ENCODE measurements around the gene ERBIN.

Gene ERBIN

GRCh38 chr5:66002415-66002814 lies 76.0 kb downstream of the ERBIN start:
- Histone ChIP-seq H3K4me1 (ENCODE audit: control insufficient read depth, insufficient read depth, low read depth, low read length) (no peaks in the 10 kb centered on the region), H2BK12ac (ENCODE audit: low read length in 2 of 2) (no peak overlapping the region), H3K18ac (ENCODE audit: low read depth in 1 of 2, low read length in 2 of 2) (no peak overlapping the region), H3K4me2 (ENCODE audit: low read length, poor library complexity, severe bottlenecking) (no peak overlapping the region), H3K27me3 (ENCODE audit: control insufficient read depth in 1 of 2, insufficient read depth in 1 of 2, low read length in 2 of 2) (no peaks in the 10 kb centered on the region), H3K9ac (ENCODE audit: low read length) (no peak overlapping the region), H2BK120ac (ENCODE audit: low read depth, low read length) (no peak overlapping the region), H3K9me3 (ENCODE audit: control insufficient read depth, low read length) (no peaks in the 10 kb centered on the region), H3K36me3 (ENCODE audit: control insufficient read depth in 1 of 2, insufficient read depth in 2 of 2, low read depth in 1 of 2, low read length in 2 of 2) (peaks cover 9 to 20% of the 10 kb centered on the region in 2 experiments), H4K8ac (ENCODE audit: low read length) (no peak overlapping the region), H3K79me1 (replicated peaks; ENCODE audit: low read length, poor library complexity, severe bottlenecking) (peaks cover 9% of the 10 kb centered on the region), H2BK5ac (ENCODE audit: low read depth, low read length, poor library complexity, severe bottlenecking) (no peak overlapping the region), H3K4ac (ENCODE audit: low read depth in 1 of 2, low read length in 2 of 2) (no peak overlapping the region), H3K23ac (ENCODE audit: low read length in 2 of 2) (no peak overlapping the region), H3K14ac (ENCODE audit: low read length in 2 of 2) (no peak overlapping the region), H4K91ac (ENCODE audit: low read length) (no peak overlapping the region), H2AFZ (ENCODE audit: low read depth, low read length) (no peak overlapping the region), H2AK5ac (ENCODE audit: low read length, severe bottlenecking) (no peak overlapping the region), H2BK15ac (ENCODE audit: low read depth, poor library complexity, severe bottlenecking) (no peak overlapping the region), H3K27ac (ENCODE audit: low read length, poor library complexity, severe bottlenecking) (no peak overlapping the region), H3K4me3 (ENCODE audit: insufficient read depth in 1 of 2, low read depth in 1 of 2, low read length in 2 of 2) (no peak overlapping the region)
- 96% methylated on average over 1 of the region's 2 CpGs for WGBS
- no peak for DNase-seq

- Histone ChIP-seq H3K23ac (ENCODE audit: low read length in 2 of 2) (no peak overlapping the region), H3K18ac (ENCODE audit: low read depth in 1 of 2, low read length in 2 of 2) (no peak overlapping the region), H2AK5ac (ENCODE audit: low read length, severe bottlenecking) (no peak overlapping the region), H4K8ac (ENCODE audit: low read length) (no peak overlapping the region), H2BK5ac (ENCODE audit: low read depth, low read length, poor library complexity, severe bottlenecking) (no peak overlapping the region), H3K4me1 (ENCODE audit: control insufficient read depth, insufficient read depth, low read depth, low read length) (no peaks in the 10 kb centered on the region), H3K36me3 (ENCODE audit: control insufficient read depth in 1 of 2, insufficient read depth in 2 of 2, low read depth in 1 of 2, low read length in 2 of 2) (peaks cover 7 to 19% of the 10 kb centered on the region in 2 experiments), H3K4me3 (ENCODE audit: insufficient read depth in 1 of 2, low read depth in 1 of 2, low read length in 2 of 2) (no peak overlapping the region), H3K79me1 (replicated peaks; ENCODE audit: low read length, poor library complexity, severe bottlenecking) (peaks cover 11% of the 10 kb centered on the region), H3K9ac (ENCODE audit: low read length) (no peak overlapping the region), H3K27ac (ENCODE audit: low read length, poor library complexity, severe bottlenecking) (no peak overlapping the region), H2BK120ac (ENCODE audit: low read depth, low read length) (no peak overlapping the region), H2BK15ac (ENCODE audit: low read depth, poor library complexity, severe bottlenecking) (no peak overlapping the region), H4K91ac (ENCODE audit: low read length) (no peak overlapping the region), H3K14ac (ENCODE audit: low read length in 2 of 2) (no peak overlapping the region), H3K4me2 (ENCODE audit: low read length, poor library complexity, severe bottlenecking) (no peak overlapping the region), H3K4ac (ENCODE audit: low read depth in 1 of 2, low read length in 2 of 2) (no peak overlapping the region), H3K9me3 (ENCODE audit: control insufficient read depth, low read length) (no peaks in the 10 kb centered on the region), H2BK12ac (ENCODE audit: low read length in 2 of 2) (no peak overlapping the region), H3K27me3 (ENCODE audit: control insufficient read depth in 1 of 2, insufficient read depth in 1 of 2, low read length in 2 of 2) (no peaks in the 10 kb centered on the region), H2AFZ (ENCODE audit: low read depth, low read length) (no peak overlapping the region)
- no peak for DNase-seq
- WGBS, result 96% methylated on average over 14 of the region's 14 CpGs
Observed at GRCh38 chr5:66004216-66004615, 77.8 kb downstream of the ERBIN start.

- WGBS, result 100% methylated on average over 2 of the region's 2 CpGs
Observed at GRCh38 chr5:66009277-66009676, 82.9 kb downstream of the ERBIN start.

GRCh38 chr5:66010476-66010875 lies 84.1 kb downstream of the ERBIN start:
- Histone ChIP-seq H3K4me2 (ENCODE audit: low read length, poor library complexity, severe bottlenecking) (no peak overlapping the region), H3K4ac (ENCODE audit: low read depth in 1 of 2, low read length in 2 of 2) (no peak overlapping the region), H3K14ac (ENCODE audit: low read length in 2 of 2) (no peak overlapping the region), H3K27ac (ENCODE audit: low read length, poor library complexity, severe bottlenecking) (no peak overlapping the region), H3K9me3 (ENCODE audit: control insufficient read depth, low read length) (no peaks in the 10 kb centered on the region), H3K36me3 (ENCODE audit: control insufficient read depth in 1 of 2, insufficient read depth in 2 of 2, low read depth in 1 of 2, low read length in 2 of 2) (peaks cover 0 to 33% of the 10 kb centered on the region in 2 experiments), H4K8ac (ENCODE audit: low read length) (no peak overlapping the region), H2BK15ac (ENCODE audit: low read depth, poor library complexity, severe bottlenecking) (no peak overlapping the region), H3K4me1 (ENCODE audit: control insufficient read depth, insufficient read depth, low read depth, low read length) (no peaks in the 10 kb centered on the region), H2AK5ac (ENCODE audit: low read length, severe bottlenecking) (no peak overlapping the region), H4K91ac (ENCODE audit: low read length) (no peak overlapping the region), H2AFZ (ENCODE audit: low read depth, low read length) (no peak overlapping the region), H3K27me3 (ENCODE audit: control insufficient read depth in 1 of 2, insufficient read depth in 1 of 2, low read length in 2 of 2) (no peaks in the 10 kb centered on the region), H3K79me1 (replicated peaks; ENCODE audit: low read length, poor library complexity, severe bottlenecking) (peaks cover 6% of the 10 kb centered on the region), H3K9ac (ENCODE audit: low read length) (no peak overlapping the region), H2BK120ac (ENCODE audit: low read depth, low read length) (no peak overlapping the region), H2BK5ac (ENCODE audit: low read depth, low read length, poor library complexity, severe bottlenecking) (no peak overlapping the region), H3K18ac (ENCODE audit: low read depth in 1 of 2, low read length in 2 of 2) (no peak overlapping the region), H3K23ac (ENCODE audit: low read length in 2 of 2) (no peak overlapping the region), H3K4me3 (ENCODE audit: insufficient read depth in 1 of 2, low read depth in 1 of 2, low read length in 2 of 2) (no peak overlapping the region), H2BK12ac (ENCODE audit: low read length in 2 of 2) (no peak overlapping the region)
- DNase-seq, result no peak

More at GRCh38 chr5:66009277-66009676, 82.9 kb downstream of the ERBIN start:
- no peaks in the 10 kb centered on the region for H3K27me3 ChIP-seq (ENCODE audit: control insufficient read depth in 1 of 2, insufficient read depth in 1 of 2, low read length in 2 of 2)
- H2AFZ ChIP-seq (ENCODE audit: low read depth, low read length), result no peak overlapping the region
- peaks cover 11% of the 10 kb centered on the region for H3K79me1 ChIP-seq (replicated peaks; ENCODE audit: low read length, poor library complexity, severe bottlenecking)
- peaks cover 3 to 27% of the 10 kb centered on the region in 2 experiments for H3K36me3 ChIP-seq (ENCODE audit: control insufficient read depth in 1 of 2, insufficient read depth in 2 of 2, low read depth in 1 of 2, low read length in 2 of 2)
- H3K9me3 ChIP-seq (ENCODE audit: control insufficient read depth, low read length), result no peaks in the 10 kb centered on the region
- H3K4me2 ChIP-seq (ENCODE audit: low read length, poor library complexity, severe bottlenecking), result no peak overlapping the region
- H3K4me1 ChIP-seq (ENCODE audit: control insufficient read depth, insufficient read depth, low read depth, low read length), result no peaks in the 10 kb centered on the region
- no peak for DNase-seq
- H3K18ac ChIP-seq (ENCODE audit: low read depth in 1 of 2, low read length in 2 of 2), result no peak overlapping the region
- no peak overlapping the region for H4K91ac ChIP-seq (ENCODE audit: low read length)
- no peak overlapping the region for H4K8ac ChIP-seq (ENCODE audit: low read length)
- H3K27ac ChIP-seq (ENCODE audit: low read length, poor library complexity, severe bottlenecking), result no peak overlapping the region
- H2BK5ac ChIP-seq (ENCODE audit: low read depth, low read length, poor library complexity, severe bottlenecking), result no peak overlapping the region
- H3K4me3 ChIP-seq (ENCODE audit: insufficient read depth in 1 of 2, low read depth in 1 of 2, low read length in 2 of 2), result no peak overlapping the region
- no peak overlapping the region for H3K4ac ChIP-seq (ENCODE audit: low read depth in 1 of 2, low read length in 2 of 2)
- no peak overlapping the region for H2AK5ac ChIP-seq (ENCODE audit: low read length, severe bottlenecking)
- no peak overlapping the region for H2BK15ac ChIP-seq (ENCODE audit: low read depth, poor library complexity, severe bottlenecking)
- no peak overlapping the region for H2BK120ac ChIP-seq (ENCODE audit: low read depth, low read length)
- no peak overlapping the region for H3K14ac ChIP-seq (ENCODE audit: low read length in 2 of 2)
- no peak overlapping the region for H2BK12ac ChIP-seq (ENCODE audit: low read length in 2 of 2)
- no peak overlapping the region for H3K9ac ChIP-seq (ENCODE audit: low read length)
- H3K23ac ChIP-seq (ENCODE audit: low read length in 2 of 2), result no peak overlapping the region

Data from mesenchymal stem cell (in vitro differentiated cells and primary cell).